ENCODE results near the gene PGLYRP3. TPM values are rescaled to one million over a fixed set of nuclear protein-coding genes. Genes with fewer than 3 reads are reported as not detected.

Gene PGLYRP3
- total and polyA plus RNA-seq, 2 of the 13 experiments (the other 11 are each of a cell fraction or from before 2014, with no cell fraction given), result not detected

DNA sequence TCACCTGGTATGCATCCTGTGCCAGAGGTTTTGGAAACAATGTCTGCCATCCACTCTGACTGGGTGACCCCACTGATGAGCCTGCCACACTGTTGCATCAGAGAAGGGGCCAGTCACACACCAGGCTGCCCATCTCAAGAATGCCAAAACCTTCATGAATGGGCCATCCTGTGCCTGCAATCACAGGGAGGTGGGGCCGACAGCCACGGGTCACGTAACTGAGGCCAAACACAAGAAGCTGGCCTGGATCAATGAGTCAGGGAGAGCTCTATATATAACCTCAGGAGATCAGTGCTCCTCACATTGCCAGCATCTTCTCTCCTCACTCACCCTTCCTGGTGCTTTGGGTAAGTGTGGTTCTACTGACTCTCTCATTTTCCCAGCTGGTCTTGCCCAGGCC is 53.4 kb downstream of the PGLYRP3 start, which contains the start of gene LORICRIN:
LORICRIN (plus strand) TSS at position 301 of the 400 bp plus-strand sequence. CDS start 1,263 bp downstream, outside the sequence.
- no peak within 1 kb of the TSS for H3K9ac ChIP-seq (ENCODE audit: insufficient read depth, low read depth, low read length)
- intact Hi-C loops (cut with micrococcal nuclease; ENCODE audit: unreplicated experiment), result no loop called here
- no peak for DNase-seq (ENCODE audit: low spot score)
- no peak for FAIRE-seq
- in situ Hi-C loops (cut with HindIII; ENCODE audit: extremely low pct_ligation_motif_present, low pct_unique_long_range_greater_than_20kb), result no loop called here
- no CpG with 5 or more reads among the region's 3 CpGs for WGBS (ENCODE audit: low lambda C conversion rate)
- peaks cover 6 to 41% of the 10 kb centered on the region in 2 experiments for H3K27me3 ChIP-seq (ENCODE audit: control insufficient read depth in 1 of 2, insufficient read depth in 2 of 2, low read length in 2 of 2)
- no peak within 1 kb of the TSS for H2AFZ ChIP-seq (ENCODE audit: low read length)
- H3K9me3 ChIP-seq (ENCODE audit: low read length), result no peaks in the 10 kb centered on the region
- ATAC-seq, result no peak
- POLR2A ChIA-PET, result no interaction called here
- TF ChIP-seq, protein P1, sequence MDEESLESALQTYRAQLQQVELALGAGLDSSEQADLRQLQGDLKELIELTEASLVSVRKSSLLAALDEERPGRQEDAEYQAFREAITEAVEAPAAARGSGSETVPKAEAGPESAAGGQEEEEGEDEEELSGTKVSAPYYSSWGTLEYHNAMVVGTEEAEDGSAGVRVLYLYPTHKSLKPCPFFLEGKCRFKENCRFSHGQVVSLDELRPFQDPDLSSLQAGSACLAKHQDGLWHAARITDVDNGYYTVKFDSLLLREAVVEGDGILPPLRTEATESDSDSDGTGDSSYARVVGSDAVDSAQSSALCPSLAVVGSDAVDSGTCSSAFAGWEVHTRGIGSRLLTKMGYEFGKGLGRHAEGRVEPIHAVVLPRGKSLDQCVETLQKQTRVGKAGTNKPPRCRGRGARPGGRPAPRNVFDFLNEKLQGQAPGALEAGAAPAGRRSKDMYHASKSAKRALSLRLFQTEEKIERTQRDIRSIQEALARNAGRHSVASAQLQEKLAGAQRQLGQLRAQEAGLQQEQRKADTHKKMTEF (CRISPR knock-in tag; IDR thresholded peaks at IDR 0.05), result no peak
- TF ChIP-seq, protein P2, sequence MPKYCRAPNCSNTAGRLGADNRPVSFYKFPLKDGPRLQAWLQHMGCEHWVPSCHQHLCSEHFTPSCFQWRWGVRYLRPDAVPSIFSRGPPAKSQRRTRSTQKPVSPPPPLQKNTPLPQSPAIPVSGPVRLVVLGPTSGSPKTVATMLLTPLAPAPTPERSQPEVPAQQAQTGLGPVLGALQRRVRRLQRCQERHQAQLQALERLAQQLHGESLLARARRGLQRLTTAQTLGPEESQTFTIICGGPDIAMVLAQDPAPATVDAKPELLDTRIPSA (CRISPR knock-in tag; IDR thresholded peaks at IDR 0.05; ENCODE audit: borderline replicate concordance), result no peak
- TF ChIP-seq, protein P3, sequence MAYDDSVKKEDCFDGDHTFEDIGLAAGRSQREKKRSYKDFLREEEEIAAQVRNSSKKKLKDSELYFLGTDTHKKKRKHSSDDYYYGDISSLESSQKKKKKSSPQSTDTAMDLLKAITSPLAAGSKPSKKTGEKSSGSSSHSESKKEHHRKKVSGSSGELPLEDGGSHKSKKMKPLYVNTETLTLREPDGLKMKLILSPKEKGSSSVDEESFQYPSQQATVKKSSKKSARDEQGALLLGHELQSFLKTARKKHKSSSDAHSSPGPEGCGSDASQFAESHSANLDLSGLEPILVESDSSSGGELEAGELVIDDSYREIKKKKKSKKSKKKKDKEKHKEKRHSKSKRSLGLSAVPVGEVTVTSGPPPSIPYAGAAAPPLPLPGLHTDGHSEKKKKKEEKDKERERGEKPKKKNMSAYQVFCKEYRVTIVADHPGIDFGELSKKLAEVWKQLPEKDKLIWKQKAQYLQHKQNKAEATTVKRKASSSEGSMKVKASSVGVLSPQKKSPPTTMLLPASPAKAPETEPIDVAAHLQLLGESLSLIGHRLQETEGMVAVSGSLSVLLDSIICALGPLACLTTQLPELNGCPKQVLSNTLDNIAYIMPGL (CRISPR knock-in tag; IDR thresholded peaks at IDR 0.05; ENCODE audit: borderline replicate concordance in 1 of 2, low read depth in 1 of 2), result no peak
- TF ChIP-seq, protein P4, sequence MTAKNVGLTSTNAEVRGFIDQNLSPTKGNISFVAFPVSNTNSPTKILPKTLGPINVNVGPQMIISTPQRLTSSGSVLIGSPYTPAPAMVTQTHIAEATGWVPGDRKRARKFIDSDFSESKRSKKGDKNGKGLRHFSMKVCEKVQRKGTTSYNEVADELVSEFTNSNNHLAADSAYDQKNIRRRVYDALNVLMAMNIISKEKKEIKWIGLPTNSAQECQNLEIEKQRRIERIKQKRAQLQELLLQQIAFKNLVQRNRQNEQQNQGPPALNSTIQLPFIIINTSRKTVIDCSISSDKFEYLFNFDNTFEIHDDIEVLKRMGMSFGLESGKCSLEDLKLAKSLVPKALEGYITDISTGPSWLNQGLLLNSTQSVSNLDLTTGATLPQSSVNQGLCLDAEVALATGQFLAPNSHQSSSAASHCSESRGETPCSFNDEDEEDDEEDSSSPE (CRISPR knock-in tag; IDR thresholded peaks at IDR 0.05), result no peak
- TF ChIP-seq TEAD3 (CRISPR knock-in tag; optimal IDR thresholded peaks at IDR 0.05; ENCODE audit: borderline replicate concordance), result no peak
- TF ChIP-seq NCOR1 (IDR thresholded peaks at IDR 0.05; ENCODE audit: borderline replicate concordance, low read length), result no peak
- TF ChIP-seq ZNF773 (CRISPR knock-in tag; IDR thresholded peaks at IDR 0.05; ENCODE audit: borderline replicate concordance), result no peak
- TF ChIP-seq NR2F1 (CRISPR knock-in tag; IDR thresholded peaks at IDR 0.05), result no peak
- TF ChIP-seq IRF2 (CRISPR knock-in tag; IDR thresholded peaks at IDR 0.05), result no peak
- BruUV-seq (replicated peaks), result no TSS peak
- H3K4me1 ChIP-seq (ENCODE audit: insufficient read depth, low read length), result no peaks in the 10 kb centered on the region
- no peaks in the 10 kb centered on the region for H3K36me3 ChIP-seq (replicated peaks in 1 of 2; ENCODE audit: control insufficient read depth in 1 of 2, insufficient read depth in 2 of 2, low read length in 2 of 2)
- CTCF ChIA-PET (ENCODE audit: low intra/inter-chr PET ratio, low total read pairs), result no interaction called here
- no peak within 1 kb of the TSS for H3K4me2 ChIP-seq (ENCODE audit: low read depth, low read length)
- H3K27ac ChIP-seq (ENCODE audit: extremely low read length, insufficient read depth, low read length), result no peak within 1 kb of the TSS
- H3K4me3 ChIP-seq (replicated peaks in 1 of 3; ENCODE audit: insufficient read depth in 1 of 3, low read depth in 2 of 3, low read length in 3 of 3), result no peak within 1 kb of the TSS
- no peaks in the 10 kb centered on the region for H3K79me2 ChIP-seq (ENCODE audit: insufficient read depth, low read length)
- no peaks in the 10 kb centered on the region for H4K20me1 ChIP-seq (ENCODE audit: insufficient read depth, low read length)
